ENCODE measurements around the gene ATP8B3.
"Not testable (repeated sequence)": the region's sequence is repeated elsewhere in the genome, so short reads cannot be mapped to it uniquely, and the experiment has no call there.

The ATP8B3 gene

GRCh38 chr19:1765904-1766799, 45.9 kb downstream of the ATP8B3 start:
- DNase-seq: no peak

- no peak for DNase-seq
Observed at GRCh38 chr19:1765232-1765903, 46.7 kb downstream of the ATP8B3 start.

GRCh38 chr19:1764729-1765128, 47.3 kb downstream of the ATP8B3 start:
- DNase-seq: no peak

- no peak for DNase-seq
Observed at GRCh38 chr19:1763648-1764639, 48.1 kb downstream of the ATP8B3 start.

GRCh38 chr19:1762243-1763117, 49.6 kb downstream of the ATP8B3 start:
- DNase-seq: no peak

GRCh38 chr19:1761528-1762242, 50.4 kb downstream of the ATP8B3 start:
- DNase-seq: no peak

- not testable (repeated sequence) for DNase-seq
Observed at GRCh38 chr19:1760786-1761527, 51.1 kb downstream of the ATP8B3 start.

GRCh38 chr19:1760020-1760419, 52.1 kb downstream of the ATP8B3 start:
- no peak for DNase-seq

GRCh38 chr19:1758959-1759903, 52.8 kb downstream of the ATP8B3 start:
- DNase-seq: no peak

GRCh38 chr19:1758231-1758577, 53.9 kb downstream of the ATP8B3 start:
- DNase-seq: no peak

GRCh38 chr19:1757468-1758230, 54.4 kb downstream of the ATP8B3 start:
- no peak for DNase-seq

GRCh38 chr19:1756705-1757465, 55.2 kb downstream of the ATP8B3 start:
- DNase-seq: no peak

GRCh38 chr19:1756264-1756663, 55.8 kb downstream of the ATP8B3 start:
- DNase-seq: no peak

- DNase-seq: no peak
Observed at GRCh38 chr19:1755467-1756171, 56.5 kb downstream of the ATP8B3 start.

GRCh38 chr19:1754636-1755466, 57.2 kb downstream of the ATP8B3 start:
- DNase-seq: no peak

GRCh38 chr19:1754018-1754635, 57.9 kb downstream of the ATP8B3 start:
- DNase-seq: no peak
